Endothelial cell of umbilical vein (primary cell): ENCODE measurements around the gene TUBA3D. TPM values are rescaled to one million over a fixed set of nuclear protein-coding genes. Genes with fewer than 3 reads are reported as not detected.
"Not testable (repeated sequence)": the region's sequence is repeated elsewhere in the genome, so short reads cannot be mapped to it uniquely, and the experiment has no call there.

Experiments
- BruUV-seq: library from RNA; stranded (reverse); fragments of 400-500 nt; replicated peaks from 2 replicates; lab custom pipeline; 2021; lab: Mats Ljungman, UMichigan
- CTCF ChIA-PET: fragments of 300-600, 350-600 bp; sonication (Branson Sonifier 250); formaldehyde crosslinking; loops from one replicate; lab custom pipeline; 2021; ENCODE audit warnings: antibody characterized with exemption, inconsistent platforms; lab: Charles Lee
- POLR2A ChIA-PET: fragments of 300-600, 350-600 bp; sonication (Branson Sonifier 250); formaldehyde crosslinking; loops from one replicate; lab custom pipeline; 2021; ENCODE audit warnings: antibody characterized with exemption, inconsistent platforms; lab: Charles Lee
- DNase-seq: peaks from one replicate; pipeline ENCODE4 v3.0.0-alpha.2; 2011; ENCODE audit warnings: low read depth, low spot score
- FAIRE-seq: peaks from 2 replicates; lab custom pipeline; 2011; peaks lifted over from hg19 to GRCh38; lab: Jason Lieb, UNC
- H2AFZ ChIP-seq: 2 replicates; pipeline ENCODE4 v1.6.0; 2012; ENCODE audit warnings: low read depth, low read length, control low read depth, inconsistent platforms
- H3K27ac ChIP-seq: 2 replicates; pipeline ENCODE4 v1.5.1; 2011; ENCODE audit warnings: low read depth, mild to moderate bottlenecking, control low read depth, low read length, moderate library complexity; ENCODE audit not compliant: insufficient read depth
- H3K27me3 ChIP-seq, 2 experiments: 2 replicates each; pipeline versions ENCODE4 v1.6.0 to v1.6.1; 2011; ENCODE audit warnings: low read length in 2 of 2, mixed read lengths in 1 of 2; ENCODE audit not compliant: control insufficient read depth in 2 of 2, insufficient read depth in 2 of 2
- H3K36me3 ChIP-seq, 2 experiments: 2 replicates in 1 of 2; 3 replicates in 1 of 2; pipeline ENCODE4 v1.5.1; 2011; ENCODE audit warnings: low read length in 2 of 2, mild to moderate bottlenecking in 1 of 2, moderate library complexity in 1 of 2; ENCODE audit not compliant: control insufficient read depth in 2 of 2, insufficient read depth in 2 of 2; ENCODE audit errors: extremely low read depth in 1 of 2
- H3K4me1 ChIP-seq: 3 replicates; pipeline ENCODE4 v1.5.1; 2011; ENCODE audit warnings: mild to moderate bottlenecking, low read length; ENCODE audit not compliant: control insufficient read depth, insufficient read depth; ENCODE audit errors: extremely low read depth
- H3K4me2 ChIP-seq: 2 replicates; pipeline ENCODE4 v1.6.1; 2011; ENCODE audit warnings: low read length, control low read depth, mixed read lengths; ENCODE audit not compliant: insufficient read depth
- H3K4me3 ChIP-seq, 3 experiments: fragments of 200-600 bp in 1 of 3; sonication (generic), shearing (Covaris generic) in 1 of 3; replicated peaks in 1 of 3; 2 replicates each; pipeline ENCODE4 v1.5.1; 2011 to 2016; ENCODE audit warnings: control low read depth in 3 of 3, low read length in 3 of 3, mild to moderate bottlenecking in 2 of 3, inconsistent platforms in 1 of 3, low read depth in 1 of 3, moderate library complexity in 1 of 3; ENCODE audit not compliant: insufficient read depth in 1 of 3
- H3K79me2 ChIP-seq: 2 replicates; pipeline ENCODE4 v1.6.0; 2012; ENCODE audit warnings: low read length, inconsistent platforms; ENCODE audit not compliant: control insufficient read depth, insufficient read depth
- H3K9ac ChIP-seq: replicated peaks from 2 replicates; pipeline ENCODE3; 2011; ENCODE audit warnings: low read length, control low read depth; ENCODE audit not compliant: insufficient read depth; ENCODE audit errors: extremely low read depth
- H3K9me1 ChIP-seq: replicated peaks from 3 replicates; pipeline ENCODE4 v1.6.0; 2011; ENCODE audit warnings: mild to moderate bottlenecking, low read length; ENCODE audit not compliant: control insufficient read depth, insufficient read depth; ENCODE audit errors: extremely low read depth
- H3K9me3 ChIP-seq: replicated peaks from 2 replicates; pipeline ENCODE4 v1.5.1; 2012; ENCODE audit warnings: low read length, inconsistent platforms; ENCODE audit not compliant: control insufficient read depth, insufficient read depth
- H4K20me1 ChIP-seq: replicated peaks from 2 replicates; pipeline ENCODE3; 2011; ENCODE audit warnings: mild to moderate bottlenecking, low read length; ENCODE audit not compliant: control insufficient read depth, insufficient read depth; ENCODE audit errors: extremely low read depth
- dilution Hi-C: fragments of 300-500 bp; cut with MboI; formaldehyde crosslinking; loops from one replicate; pipeline ENCODE4 v1.15.0; 2019; ENCODE audit warnings: low sequenced_read_pairs; ENCODE audit not compliant: extremely low pct_ligation_motif_present
- intact Hi-C: fragments of 100-400 bp; cut with micrococcal nuclease; formaldehyde crosslinking; loops from one replicate; pipeline ENCODE4 v1.10.0; 2022
- polyA plus RNA-seq, 4 experiments: library from polyadenylated mRNA; depleted of rRNA in 3 of 4; stranded (reverse) in 3 of 4; unstranded in 1 of 4; fragments of >200 nt; gene quantifications; 2 replicates each; pipeline versions ENCODE4 v1.2.1 to v1.2.3, GENCODE V29; 2011 to 2012; ENCODE audit warnings: missing spikeins in 1 of 4
- total RNA-seq: library from RNA; stranded (reverse); gene quantifications from 2 replicates; pipeline ENCODE4 v1.2.3, GENCODE V29; 2021

Gene TUBA3D
- total and polyA plus RNA-seq, 2 donors (not counting 3 experiments of a cell fraction or from before 2014, with no cell fraction given): not detected

- BruUV-seq, H3K79me2 ChIP-seq, H3K4me2 ChIP-seq, H2AFZ ChIP-seq, H4K20me1 ChIP-seq, POLR2A ChIA-PET, H3K27me3 ChIP-seq, FAIRE-seq, intact Hi-C loops, H3K4me3 ChIP-seq, dilution Hi-C loops, CTCF ChIA-PET, H3K9me1 ChIP-seq, H3K27ac ChIP-seq, H3K4me1 ChIP-seq, H3K9ac ChIP-seq, H3K9me3 ChIP-seq, DNase-seq: not testable (repeated sequence)
- peaks cover 2 to 26% of the 10 kb centered on the region in 2 experiments for H3K36me3 ChIP-seq
Measured at GRCh38 chr2:131514408-131515166, 38.7 kb downstream of the TUBA3D start.

GRCh38 chr2:131515235-131515634, 39.3 kb downstream of the TUBA3D start:
- CTCF ChIA-PET: not testable (repeated sequence)

More at GRCh38 chr2:131515235-131515634, 39.3 kb downstream of the TUBA3D start:
- H3K27ac ChIP-seq, H3K27me3 ChIP-seq, intact Hi-C loops, H3K9me3 ChIP-seq, H2AFZ ChIP-seq, dilution Hi-C loops, H3K4me2 ChIP-seq, H3K79me2 ChIP-seq, H3K4me1 ChIP-seq, H3K9ac ChIP-seq, H4K20me1 ChIP-seq, H3K4me3 ChIP-seq, BruUV-seq, H3K9me1 ChIP-seq, DNase-seq, FAIRE-seq, POLR2A ChIA-PET: not testable (repeated sequence)
- H3K36me3 ChIP-seq: peaks cover 2 to 23% of the 10 kb centered on the region in 2 experiments
